WTC11 (cell line): ENCODE results near the gene NFIA. TPM values are rescaled to one million over a fixed set of nuclear protein-coding genes. Genes with fewer than 3 reads are reported as not detected.

Source experiments
- ATAC-seq: fragments of 200-7000 bp; cut with Tn5 transposase; 2 replicates; pipeline ENCODE4 v1.10.0; 2021; ENCODE audit warnings: mild to moderate bottlenecking, moderate library complexity
- CTCF ChIA-PET: fragments of 300-600 bp; sonication (Branson Sonifier 250); formaldehyde crosslinking; loops from one replicate; lab custom pipeline; 2021; ENCODE audit warnings: antibody characterized with exemption; lab: Charles Lee
- POLR2A ChIA-PET: fragments of 350-600 bp; sonication (Branson Sonifier 250); formaldehyde crosslinking; loops from one replicate; lab custom pipeline; 2021; ENCODE audit warnings: antibody characterized with exemption; lab: Charles Lee
- DNase-seq: peaks from one replicate; pipeline ENCODE4 v3.0.0; 2021; ENCODE audit warnings: low spot score
- H3K27ac Mint-ChIP-seq: 2 replicates; pipeline ENCODE4 v1.8.0; 2021; ENCODE audit warnings: mixed read lengths
- H3K27me3 Mint-ChIP-seq: 2 replicates; pipeline ENCODE4 v1.8.0; 2021; ENCODE audit warnings: low read depth, mild to moderate bottlenecking, moderate library complexity, mixed read lengths
- H3K36me3 Mint-ChIP-seq: 2 replicates; pipeline ENCODE4 v1.8.0; 2021; ENCODE audit warnings: mixed read lengths
- H3K4me1 Mint-ChIP-seq: 2 replicates; pipeline ENCODE4 v1.8.0; 2022; ENCODE audit warnings: mixed read lengths
- H3K4me3 Mint-ChIP-seq: 2 replicates; pipeline ENCODE4 v1.8.0; 2021; ENCODE audit warnings: mild to moderate bottlenecking, moderate library complexity, mixed read lengths
- H3K9me3 Mint-ChIP-seq: 2 replicates; pipeline ENCODE4 v1.8.0; 2021; ENCODE audit warnings: mixed read lengths
- CREM ChIP-seq: sonication (generic); formaldehyde crosslinking; IDR thresholded peaks from 2 replicates; pipeline ENCODE4 v1.8.1; 2022; ENCODE audit warnings: mild to moderate bottlenecking, missing genetic modification reagents, moderate library complexity
- FOXK1 ChIP-seq: sonication (generic); formaldehyde crosslinking; IDR thresholded peaks from 2 replicates; pipeline ENCODE4 v1.8.0; 2022; ENCODE audit warnings: mild to moderate bottlenecking, moderate library complexity, missing genetic modification reagents
- FOXP1 ChIP-seq: sonication (generic); formaldehyde crosslinking; IDR thresholded peaks from 2 replicates; pipeline ENCODE4 v1.8.0; 2022; ENCODE audit warnings: missing genetic modification reagents, mild to moderate bottlenecking, moderate library complexity, borderline replicate concordance
- IRF2 ChIP-seq: sonication (generic); formaldehyde crosslinking; IDR thresholded peaks from 2 replicates; pipeline ENCODE4 v1.8.0; 2022; ENCODE audit warnings: low read depth, missing genetic modification reagents, borderline replicate concordance
- NR3C1 ChIP-seq: sonication (generic); formaldehyde crosslinking; conservative IDR thresholded peaks from 2 replicates; pipeline ENCODE4 v1.8.1; 2023; ENCODE audit warnings: low read depth, mild to moderate bottlenecking, missing genetic modification reagents
- RELA ChIP-seq: sonication (generic); formaldehyde crosslinking; IDR thresholded peaks from 2 replicates; pipeline ENCODE4 v1.8.1; 2022; ENCODE audit warnings: missing genetic modification reagents, mild to moderate bottlenecking, borderline replicate concordance
- RORB ChIP-seq: fragments of 250-450 bp; sonication (Bioruptor Pico); IDR thresholded peaks from 2 replicates; pipeline ENCODE4 v1.9.0; 2021; ENCODE audit warnings: mild to moderate bottlenecking
- SMAD4 ChIP-seq: sonication (generic); formaldehyde crosslinking; IDR thresholded peaks from 2 replicates; pipeline ENCODE4 v1.8.0; 2022; ENCODE audit warnings: mild to moderate bottlenecking, missing genetic modification reagents
- TCF7 ChIP-seq: sonication (generic); formaldehyde crosslinking; IDR thresholded peaks from 2 replicates; pipeline ENCODE4 v1.8.0; 2022; ENCODE audit warnings: mild to moderate bottlenecking, low read depth, missing genetic modification reagents, moderate library complexity
- TEAD4 ChIP-seq: sonication (generic); formaldehyde crosslinking; IDR thresholded peaks from 2 replicates; pipeline ENCODE4 v1.8.0; 2022; ENCODE audit warnings: mild to moderate bottlenecking, missing genetic modification reagents
- ZNF219 ChIP-seq: sonication (generic); formaldehyde crosslinking; IDR thresholded peaks from 2 replicates; pipeline ENCODE4 v1.8.0; 2023; ENCODE audit warnings: missing genetic modification reagents, mild to moderate bottlenecking, borderline replicate concordance
- ZNF423 ChIP-seq: fragments of 250-450 bp; sonication (Bioruptor Pico); IDR thresholded peaks from 2 replicates; pipeline ENCODE4 v2.1.2; 2022; ENCODE audit warnings: mild to moderate bottlenecking, moderate library complexity
- total RNA-seq: library from RNA; stranded (reverse); gene quantifications from 3 replicates; pipeline ENCODE4 v1.2.3, GENCODE V29; 2021
- TF ChIP-seq, protein P1 (sequence below): sonication (generic); formaldehyde crosslinking; IDR thresholded peaks from 2 replicates; pipeline ENCODE4 v1.8.0; 2023; ENCODE audit warnings: missing genetic modification reagents, mild to moderate bottlenecking, borderline replicate concordance
- TF ChIP-seq, protein P2 (sequence below): sonication (generic); formaldehyde crosslinking; IDR thresholded peaks from 2 replicates; pipeline ENCODE4 v1.8.1; 2022; ENCODE audit warnings: mild to moderate bottlenecking, missing genetic modification reagents, moderate library complexity, borderline replicate concordance
- TF ChIP-seq, protein P3 (sequence below): sonication (generic); formaldehyde crosslinking; IDR thresholded peaks from 2 replicates; pipeline ENCODE4 v1.8.0; 2022; ENCODE audit warnings: mild to moderate bottlenecking, missing genetic modification reagents
- TF ChIP-seq, protein P4 (sequence below): sonication (generic); formaldehyde crosslinking; IDR thresholded peaks from 2 replicates; pipeline ENCODE4 v1.8.1; 2023; ENCODE audit warnings: mild to moderate bottlenecking, missing genetic modification reagents, moderate library complexity
- TF ChIP-seq, protein P5 (sequence below): fragments of 250-450 bp; sonication (Bioruptor Pico); IDR thresholded peaks from 2 replicates; pipeline ENCODE4 v1.9.0; 2021; ENCODE audit warnings: mild to moderate bottlenecking, borderline replicate concordance
- TF ChIP-seq, protein P6 (sequence below): fragments of 250-450 bp; sonication (Bioruptor Pico); IDR thresholded peaks from 2 replicates; pipeline ENCODE4 v1.9.0; 2021; ENCODE audit warnings: mild to moderate bottlenecking
- TF ChIP-seq, protein P7 (sequence below): fragments of 250-450 bp; sonication (Bioruptor Pico); IDR thresholded peaks from 2 replicates; pipeline ENCODE4 v1.8.0; 2021; ENCODE audit warnings: mild to moderate bottlenecking

Gene NFIA
- total RNA-seq, 1 experiment from 2014 or later = 16.7 TPM

DNA sequence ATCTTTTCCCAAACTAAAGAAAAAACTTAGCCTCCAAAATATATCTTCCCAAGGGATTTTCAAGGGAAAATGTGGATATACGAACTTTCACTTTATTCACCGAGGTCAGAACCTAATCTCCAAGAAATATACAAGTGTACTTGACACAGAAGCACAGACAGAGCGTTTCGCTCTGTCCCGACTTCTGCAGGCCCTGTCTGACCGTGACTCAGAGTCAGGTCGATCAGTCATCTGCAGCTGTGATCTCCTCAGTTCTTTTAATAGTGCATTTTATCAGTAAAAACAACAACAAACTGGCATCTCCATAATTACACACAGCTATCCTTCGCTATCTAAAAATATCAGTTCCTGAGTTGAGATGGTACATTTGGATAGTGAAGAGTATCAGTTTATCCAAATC is 416.0 kb downstream of the NFIA start:
- Mint-ChIP-seq H3K4me1 (peaks cover 10% of the 10 kb centered on the region; the same call in 1 of the 2 replicates), H3K36me3 (no peaks in the 10 kb centered on the region), H3K9me3 (no peaks in the 10 kb centered on the region), H3K4me3 (no peak overlapping the region), H3K27me3 (peaks cover 6% of the 10 kb centered on the region), H3K27ac (no peak overlapping the region)
- CTCF ChIA-PET = no interaction called here
- DNase-seq = no peak
- POLR2A ChIA-PET = no interaction called here
- no peak for ATAC-seq
- no peak for TF ChIP-seq ZNF219 (CRISPR knock-in tag)
- no peak for TF ChIP-seq CREM (CRISPR knock-in tag)
- TF ChIP-seq IRF2 (CRISPR knock-in tag) = no peak
- TF ChIP-seq, protein P1, sequence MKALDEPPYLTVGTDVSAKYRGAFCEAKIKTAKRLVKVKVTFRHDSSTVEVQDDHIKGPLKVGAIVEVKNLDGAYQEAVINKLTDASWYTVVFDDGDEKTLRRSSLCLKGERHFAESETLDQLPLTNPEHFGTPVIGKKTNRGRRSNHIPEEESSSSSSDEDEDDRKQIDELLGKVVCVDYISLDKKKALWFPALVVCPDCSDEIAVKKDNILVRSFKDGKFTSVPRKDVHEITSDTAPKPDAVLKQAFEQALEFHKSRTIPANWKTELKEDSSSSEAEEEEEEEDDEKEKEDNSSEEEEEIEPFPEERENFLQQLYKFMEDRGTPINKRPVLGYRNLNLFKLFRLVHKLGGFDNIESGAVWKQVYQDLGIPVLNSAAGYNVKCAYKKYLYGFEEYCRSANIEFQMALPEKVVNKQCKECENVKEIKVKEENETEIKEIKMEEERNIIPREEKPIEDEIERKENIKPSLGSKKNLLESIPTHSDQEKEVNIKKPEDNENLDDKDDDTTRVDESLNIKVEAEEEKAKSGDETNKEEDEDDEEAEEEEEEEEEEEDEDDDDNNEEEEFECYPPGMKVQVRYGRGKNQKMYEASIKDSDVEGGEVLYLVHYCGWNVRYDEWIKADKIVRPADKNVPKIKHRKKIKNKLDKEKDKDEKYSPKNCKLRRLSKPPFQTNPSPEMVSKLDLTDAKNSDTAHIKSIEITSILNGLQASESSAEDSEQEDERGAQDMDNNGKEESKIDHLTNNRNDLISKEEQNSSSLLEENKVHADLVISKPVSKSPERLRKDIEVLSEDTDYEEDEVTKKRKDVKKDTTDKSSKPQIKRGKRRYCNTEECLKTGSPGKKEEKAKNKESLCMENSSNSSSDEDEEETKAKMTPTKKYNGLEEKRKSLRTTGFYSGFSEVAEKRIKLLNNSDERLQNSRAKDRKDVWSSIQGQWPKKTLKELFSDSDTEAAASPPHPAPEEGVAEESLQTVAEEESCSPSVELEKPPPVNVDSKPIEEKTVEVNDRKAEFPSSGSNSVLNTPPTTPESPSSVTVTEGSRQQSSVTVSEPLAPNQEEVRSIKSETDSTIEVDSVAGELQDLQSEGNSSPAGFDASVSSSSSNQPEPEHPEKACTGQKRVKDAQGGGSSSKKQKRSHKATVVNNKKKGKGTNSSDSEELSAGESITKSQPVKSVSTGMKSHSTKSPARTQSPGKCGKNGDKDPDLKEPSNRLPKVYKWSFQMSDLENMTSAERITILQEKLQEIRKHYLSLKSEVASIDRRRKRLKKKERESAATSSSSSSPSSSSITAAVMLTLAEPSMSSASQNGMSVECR = no peak
- TF ChIP-seq, protein P2, sequence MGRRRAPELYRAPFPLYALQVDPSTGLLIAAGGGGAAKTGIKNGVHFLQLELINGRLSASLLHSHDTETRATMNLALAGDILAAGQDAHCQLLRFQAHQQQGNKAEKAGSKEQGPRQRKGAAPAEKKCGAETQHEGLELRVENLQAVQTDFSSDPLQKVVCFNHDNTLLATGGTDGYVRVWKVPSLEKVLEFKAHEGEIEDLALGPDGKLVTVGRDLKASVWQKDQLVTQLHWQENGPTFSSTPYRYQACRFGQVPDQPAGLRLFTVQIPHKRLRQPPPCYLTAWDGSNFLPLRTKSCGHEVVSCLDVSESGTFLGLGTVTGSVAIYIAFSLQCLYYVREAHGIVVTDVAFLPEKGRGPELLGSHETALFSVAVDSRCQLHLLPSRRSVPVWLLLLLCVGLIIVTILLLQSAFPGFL (CRISPR knock-in tag) = no peak
- TF ChIP-seq ZNF423 = no peak
- TF ChIP-seq NR3C1 (CRISPR knock-in tag) = no peak
- no peak for TF ChIP-seq TEAD4
- TF ChIP-seq, protein P3, sequence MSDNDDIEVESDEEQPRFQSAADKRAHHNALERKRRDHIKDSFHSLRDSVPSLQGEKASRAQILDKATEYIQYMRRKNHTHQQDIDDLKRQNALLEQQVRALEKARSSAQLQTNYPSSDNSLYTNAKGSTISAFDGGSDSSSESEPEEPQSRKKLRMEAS (CRISPR knock-in tag) = no peak
- TF ChIP-seq, protein P4, sequence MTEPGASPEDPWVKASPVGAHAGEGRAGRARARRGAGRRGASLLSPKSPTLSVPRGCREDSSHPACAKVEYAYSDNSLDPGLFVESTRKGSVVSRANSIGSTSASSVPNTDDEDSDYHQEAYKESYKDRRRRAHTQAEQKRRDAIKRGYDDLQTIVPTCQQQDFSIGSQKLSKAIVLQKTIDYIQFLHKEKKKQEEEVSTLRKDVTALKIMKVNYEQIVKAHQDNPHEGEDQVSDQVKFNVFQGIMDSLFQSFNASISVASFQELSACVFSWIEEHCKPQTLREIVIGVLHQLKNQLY = no peak
- TF ChIP-seq RORB = no peak
- TF ChIP-seq SMAD4 (CRISPR knock-in tag) = no peak
- TF ChIP-seq RELA (CRISPR knock-in tag) = no peak
- no peak for TF ChIP-seq TCF7 (CRISPR knock-in tag)
- TF ChIP-seq FOXK1 (CRISPR knock-in tag) = no peak
- TF ChIP-seq FOXP1 (CRISPR knock-in tag) = no peak
- TF ChIP-seq, protein P5, sequence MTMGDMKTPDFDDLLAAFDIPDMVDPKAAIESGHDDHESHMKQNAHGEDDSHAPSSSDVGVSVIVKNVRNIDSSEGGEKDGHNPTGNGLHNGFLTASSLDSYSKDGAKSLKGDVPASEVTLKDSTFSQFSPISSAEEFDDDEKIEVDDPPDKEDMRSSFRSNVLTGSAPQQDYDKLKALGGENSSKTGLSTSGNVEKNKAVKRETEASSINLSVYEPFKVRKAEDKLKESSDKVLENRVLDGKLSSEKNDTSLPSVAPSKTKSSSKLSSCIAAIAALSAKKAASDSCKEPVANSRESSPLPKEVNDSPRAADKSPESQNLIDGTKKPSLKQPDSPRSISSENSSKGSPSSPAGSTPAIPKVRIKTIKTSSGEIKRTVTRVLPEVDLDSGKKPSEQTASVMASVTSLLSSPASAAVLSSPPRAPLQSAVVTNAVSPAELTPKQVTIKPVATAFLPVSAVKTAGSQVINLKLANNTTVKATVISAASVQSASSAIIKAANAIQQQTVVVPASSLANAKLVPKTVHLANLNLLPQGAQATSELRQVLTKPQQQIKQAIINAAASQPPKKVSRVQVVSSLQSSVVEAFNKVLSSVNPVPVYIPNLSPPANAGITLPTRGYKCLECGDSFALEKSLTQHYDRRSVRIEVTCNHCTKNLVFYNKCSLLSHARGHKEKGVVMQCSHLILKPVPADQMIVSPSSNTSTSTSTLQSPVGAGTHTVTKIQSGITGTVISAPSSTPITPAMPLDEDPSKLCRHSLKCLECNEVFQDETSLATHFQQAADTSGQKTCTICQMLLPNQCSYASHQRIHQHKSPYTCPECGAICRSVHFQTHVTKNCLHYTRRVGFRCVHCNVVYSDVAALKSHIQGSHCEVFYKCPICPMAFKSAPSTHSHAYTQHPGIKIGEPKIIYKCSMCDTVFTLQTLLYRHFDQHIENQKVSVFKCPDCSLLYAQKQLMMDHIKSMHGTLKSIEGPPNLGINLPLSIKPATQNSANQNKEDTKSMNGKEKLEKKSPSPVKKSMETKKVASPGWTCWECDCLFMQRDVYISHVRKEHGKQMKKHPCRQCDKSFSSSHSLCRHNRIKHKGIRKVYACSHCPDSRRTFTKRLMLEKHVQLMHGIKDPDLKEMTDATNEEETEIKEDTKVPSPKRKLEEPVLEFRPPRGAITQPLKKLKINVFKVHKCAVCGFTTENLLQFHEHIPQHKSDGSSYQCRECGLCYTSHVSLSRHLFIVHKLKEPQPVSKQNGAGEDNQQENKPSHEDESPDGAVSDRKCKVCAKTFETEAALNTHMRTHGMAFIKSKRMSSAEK (CRISPR knock-in tag) = no peak
- TF ChIP-seq, protein P6, sequence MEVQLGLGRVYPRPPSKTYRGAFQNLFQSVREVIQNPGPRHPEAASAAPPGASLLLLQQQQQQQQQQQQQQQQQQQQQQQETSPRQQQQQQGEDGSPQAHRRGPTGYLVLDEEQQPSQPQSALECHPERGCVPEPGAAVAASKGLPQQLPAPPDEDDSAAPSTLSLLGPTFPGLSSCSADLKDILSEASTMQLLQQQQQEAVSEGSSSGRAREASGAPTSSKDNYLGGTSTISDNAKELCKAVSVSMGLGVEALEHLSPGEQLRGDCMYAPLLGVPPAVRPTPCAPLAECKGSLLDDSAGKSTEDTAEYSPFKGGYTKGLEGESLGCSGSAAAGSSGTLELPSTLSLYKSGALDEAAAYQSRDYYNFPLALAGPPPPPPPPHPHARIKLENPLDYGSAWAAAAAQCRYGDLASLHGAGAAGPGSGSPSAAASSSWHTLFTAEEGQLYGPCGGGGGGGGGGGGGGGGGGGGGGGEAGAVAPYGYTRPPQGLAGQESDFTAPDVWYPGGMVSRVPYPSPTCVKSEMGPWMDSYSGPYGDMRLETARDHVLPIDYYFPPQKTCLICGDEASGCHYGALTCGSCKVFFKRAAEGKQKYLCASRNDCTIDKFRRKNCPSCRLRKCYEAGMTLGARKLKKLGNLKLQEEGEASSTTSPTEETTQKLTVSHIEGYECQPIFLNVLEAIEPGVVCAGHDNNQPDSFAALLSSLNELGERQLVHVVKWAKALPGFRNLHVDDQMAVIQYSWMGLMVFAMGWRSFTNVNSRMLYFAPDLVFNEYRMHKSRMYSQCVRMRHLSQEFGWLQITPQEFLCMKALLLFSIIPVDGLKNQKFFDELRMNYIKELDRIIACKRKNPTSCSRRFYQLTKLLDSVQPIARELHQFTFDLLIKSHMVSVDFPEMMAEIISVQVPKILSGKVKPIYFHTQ (CRISPR knock-in tag) = no peak
- TF ChIP-seq, protein P7, sequence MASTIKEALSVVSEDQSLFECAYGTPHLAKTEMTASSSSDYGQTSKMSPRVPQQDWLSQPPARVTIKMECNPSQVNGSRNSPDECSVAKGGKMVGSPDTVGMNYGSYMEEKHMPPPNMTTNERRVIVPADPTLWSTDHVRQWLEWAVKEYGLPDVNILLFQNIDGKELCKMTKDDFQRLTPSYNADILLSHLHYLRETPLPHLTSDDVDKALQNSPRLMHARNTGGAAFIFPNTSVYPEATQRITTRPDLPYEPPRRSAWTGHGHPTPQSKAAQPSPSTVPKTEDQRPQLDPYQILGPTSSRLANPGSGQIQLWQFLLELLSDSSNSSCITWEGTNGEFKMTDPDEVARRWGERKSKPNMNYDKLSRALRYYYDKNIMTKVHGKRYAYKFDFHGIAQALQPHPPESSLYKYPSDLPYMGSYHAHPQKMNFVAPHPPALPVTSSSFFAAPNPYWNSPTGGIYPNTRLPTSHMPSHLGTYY (CRISPR knock-in tag) = no peak
